Measurements from ENCODE around the gene SPAAR.
"Not testable (repeated sequence)": the region's sequence is repeated elsewhere in the genome, so short reads cannot be mapped to it uniquely, and the experiment has no call there.

Gene SPAAR

DNA sequence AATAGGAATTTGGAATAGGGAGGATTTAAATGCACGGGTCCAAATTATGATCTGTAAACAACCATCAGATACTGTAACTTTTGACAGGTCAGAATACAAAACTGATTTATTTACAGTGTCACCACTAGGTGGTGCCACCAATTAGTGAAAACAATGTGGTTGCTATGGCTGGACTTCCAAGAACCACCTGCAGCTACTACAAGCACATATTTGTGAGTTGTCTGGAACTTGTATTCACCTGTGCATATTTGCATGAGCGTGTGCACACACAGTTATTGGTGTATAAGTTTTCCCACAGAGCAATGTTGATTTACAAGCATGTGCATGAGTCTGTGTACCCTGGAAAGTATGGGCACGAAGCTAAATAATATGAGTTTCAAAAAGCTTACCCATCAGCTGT lies 6.2 kb upstream of the SPAAR start:
- no peak for DNase-seq (ENCODE audit: low read depth in 1 of 2, low spot score in 1 of 2)

DNA sequence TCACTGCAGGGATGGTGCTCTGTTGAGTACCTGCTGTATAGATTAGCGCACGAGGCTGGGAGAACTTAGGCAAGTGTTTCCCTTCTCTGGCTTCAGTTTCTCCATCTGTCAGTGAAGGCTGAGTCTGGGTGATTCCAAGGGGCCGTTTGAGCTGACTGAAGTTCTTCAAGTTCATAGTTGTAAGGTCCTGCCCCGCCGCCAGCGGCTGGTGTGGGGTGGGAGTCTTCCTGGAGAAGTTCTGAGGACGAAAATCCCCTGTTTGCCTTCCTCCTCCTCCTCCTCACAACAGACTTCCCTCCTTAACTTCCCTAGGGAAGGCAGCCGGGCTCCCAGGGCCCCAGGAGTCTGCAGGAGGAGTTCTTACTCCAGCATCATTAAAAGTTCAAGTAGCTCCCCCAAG lies 5.0 kb upstream of the SPAAR start:
- no peak for DNase-seq (ENCODE audit: low read depth in 1 of 2, low spot score in 1 of 2)

DNA sequence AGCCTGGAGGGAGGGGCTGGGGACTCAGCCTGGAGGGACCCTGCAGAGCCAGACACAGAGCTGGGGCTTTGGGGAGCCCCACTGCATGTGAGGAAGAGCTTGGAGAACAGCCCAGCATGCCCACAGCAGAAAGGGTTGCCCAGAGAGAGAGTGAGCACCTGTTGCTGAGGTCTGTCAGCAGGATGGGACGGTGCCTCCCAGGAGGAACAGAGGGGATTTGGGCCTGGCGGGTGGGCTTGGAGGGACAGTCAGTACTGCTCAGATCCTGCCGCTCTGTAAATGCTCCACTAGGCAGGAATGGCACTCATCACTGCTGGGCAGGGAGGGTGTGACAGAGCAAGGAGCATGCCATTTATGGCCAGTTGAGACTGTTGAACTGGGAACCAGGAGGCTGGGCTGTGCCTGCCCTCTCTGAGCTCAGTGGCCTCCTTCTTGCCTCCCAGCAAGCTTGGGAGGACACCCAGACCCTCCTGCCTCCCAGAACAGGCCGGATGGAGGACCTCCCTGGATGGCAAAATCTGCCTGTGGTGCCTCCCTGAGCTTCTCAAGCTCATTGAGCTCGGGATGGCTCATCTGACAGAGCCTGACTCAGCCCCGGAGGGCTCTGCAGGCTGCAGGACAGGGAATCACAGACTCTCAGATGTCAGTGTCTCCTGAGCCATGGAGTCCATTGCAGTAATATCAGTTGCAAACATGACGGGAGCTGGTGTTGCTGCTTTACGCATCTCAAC lies 4.1 kb upstream of the SPAAR start:
- no peak for DNase-seq (ENCODE audit: low read depth in 1 of 2, low spot score in 1 of 2)

DNA sequence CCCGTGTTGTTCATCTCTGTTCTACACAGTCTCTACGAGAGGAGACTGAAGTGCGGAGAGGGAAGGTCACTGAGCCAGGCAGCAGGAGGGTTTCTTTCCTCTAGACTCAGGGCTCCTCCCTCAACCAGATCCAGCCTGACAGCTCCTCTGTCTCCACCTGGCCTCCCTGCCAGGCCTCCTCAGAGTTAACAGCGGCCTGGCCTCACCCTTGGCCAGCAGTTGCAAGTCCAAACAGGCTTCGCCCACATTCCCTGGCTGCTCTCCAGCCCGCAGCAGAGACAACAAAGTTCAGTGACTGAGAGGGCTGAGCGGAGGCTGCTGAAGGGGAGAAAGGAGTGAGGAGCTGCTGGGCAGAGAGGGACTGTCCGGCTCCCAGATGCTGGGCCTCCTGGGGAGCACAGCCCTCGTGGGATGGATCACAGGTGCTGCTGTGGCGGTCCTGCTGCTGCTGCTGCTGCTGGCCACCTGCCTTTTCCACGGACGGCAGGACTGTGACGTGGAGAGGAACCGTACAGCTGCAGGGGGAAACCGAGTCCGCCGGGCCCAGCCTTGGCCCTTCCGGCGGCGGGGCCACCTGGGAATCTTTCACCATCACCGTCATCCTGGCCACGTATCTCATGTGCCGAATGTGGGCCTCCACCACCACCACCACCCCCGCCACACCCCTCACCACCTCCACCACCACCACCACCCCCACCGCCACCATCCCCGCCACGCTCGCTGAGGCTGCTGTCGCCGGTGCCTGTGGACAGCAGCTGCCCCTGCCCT lies 3.2 kb upstream of the SPAAR start, which contains the start of gene HRCT1:
Gene HRCT1, plus strand, starts transcription at position 291 of the 768 bp plus-strand sequence. Its CDS starts 86 bp downstream, at position 377.
- DNase-seq (ENCODE audit: low read depth in 1 of 2, low spot score in 1 of 2): no peak

DNA sequence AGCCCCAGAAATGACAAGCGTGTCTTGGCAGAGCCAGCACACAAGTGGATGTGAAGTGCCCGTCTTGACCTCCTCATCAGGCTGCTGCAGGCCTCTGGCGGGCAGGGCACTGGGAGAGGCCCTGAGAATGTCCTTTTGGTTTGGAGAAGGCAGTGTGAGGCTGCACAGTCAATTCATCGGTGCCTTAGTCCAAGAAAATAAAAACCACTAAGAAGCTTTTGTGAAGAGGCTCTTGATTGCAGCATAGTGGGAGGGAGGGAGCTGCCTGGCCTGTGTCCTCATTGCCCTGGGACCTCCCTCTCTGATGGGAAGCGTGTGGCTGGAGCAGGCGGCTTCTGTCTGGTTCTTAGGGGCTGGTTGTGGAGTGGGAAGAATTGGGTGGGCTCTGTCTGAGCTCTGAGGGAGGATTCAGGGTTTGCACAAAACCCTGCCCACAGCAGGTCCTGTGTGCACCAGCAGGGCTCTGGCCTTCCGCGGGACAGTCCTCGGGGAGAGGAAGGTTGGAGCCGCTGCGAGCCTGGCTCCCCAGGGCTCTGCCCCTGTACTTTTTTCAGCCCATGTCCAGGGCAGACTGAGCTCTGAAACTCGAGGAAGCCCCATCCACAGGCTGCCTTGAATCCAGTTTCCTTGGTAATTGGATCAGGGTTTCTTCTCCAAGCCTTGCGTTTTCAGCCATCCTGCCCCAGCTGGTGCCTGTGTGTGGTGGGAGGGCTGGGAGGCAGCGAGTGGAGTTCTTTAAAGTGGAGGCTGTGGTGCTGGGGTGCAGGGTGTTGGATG lies 2.2 kb upstream of the SPAAR start:
- no peak for DNase-seq (ENCODE audit: low read depth in 1 of 2, low spot score in 1 of 2)

DNA sequence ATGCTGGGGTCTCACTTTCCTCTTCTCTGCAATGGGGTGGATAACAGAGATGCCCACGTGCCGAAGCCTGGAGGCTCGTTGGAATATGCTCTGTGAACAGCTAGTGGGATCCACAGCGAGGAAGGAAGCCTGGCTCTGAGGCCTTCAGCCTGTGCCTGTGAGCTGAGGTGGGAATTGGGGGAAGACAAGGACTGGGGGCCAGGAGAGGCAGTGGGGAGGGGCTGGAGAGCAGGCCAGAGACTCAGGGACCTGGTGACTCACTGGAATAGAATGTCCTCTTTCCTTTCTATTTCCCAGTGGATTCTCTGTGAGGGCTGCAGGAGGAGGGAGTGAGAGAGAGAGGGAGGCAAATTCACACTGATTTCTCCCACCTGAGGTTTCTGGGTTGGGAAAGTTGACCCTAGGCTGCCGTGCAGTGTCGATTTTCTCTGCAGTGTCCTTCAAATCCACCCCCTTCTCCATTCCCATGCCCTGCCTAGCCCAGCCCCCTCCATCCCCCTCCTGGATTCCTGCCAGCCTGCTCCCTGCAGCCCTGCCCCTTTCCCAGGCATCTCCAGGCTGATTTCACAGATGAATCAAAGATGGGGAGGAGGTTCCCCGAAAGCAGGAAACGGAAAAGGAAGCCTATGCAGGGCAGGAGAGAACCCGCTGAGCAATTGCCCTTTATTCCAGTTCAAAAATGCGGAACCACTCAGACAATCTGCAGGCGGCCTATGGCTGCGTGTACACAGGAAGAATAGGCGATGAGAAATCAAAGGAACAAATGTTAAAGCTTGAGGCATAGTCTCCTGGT lies 1.4 kb upstream of the SPAAR start:
- no peak for DNase-seq (ENCODE audit: low read depth in 1 of 2, low spot score in 1 of 2)

DNA sequence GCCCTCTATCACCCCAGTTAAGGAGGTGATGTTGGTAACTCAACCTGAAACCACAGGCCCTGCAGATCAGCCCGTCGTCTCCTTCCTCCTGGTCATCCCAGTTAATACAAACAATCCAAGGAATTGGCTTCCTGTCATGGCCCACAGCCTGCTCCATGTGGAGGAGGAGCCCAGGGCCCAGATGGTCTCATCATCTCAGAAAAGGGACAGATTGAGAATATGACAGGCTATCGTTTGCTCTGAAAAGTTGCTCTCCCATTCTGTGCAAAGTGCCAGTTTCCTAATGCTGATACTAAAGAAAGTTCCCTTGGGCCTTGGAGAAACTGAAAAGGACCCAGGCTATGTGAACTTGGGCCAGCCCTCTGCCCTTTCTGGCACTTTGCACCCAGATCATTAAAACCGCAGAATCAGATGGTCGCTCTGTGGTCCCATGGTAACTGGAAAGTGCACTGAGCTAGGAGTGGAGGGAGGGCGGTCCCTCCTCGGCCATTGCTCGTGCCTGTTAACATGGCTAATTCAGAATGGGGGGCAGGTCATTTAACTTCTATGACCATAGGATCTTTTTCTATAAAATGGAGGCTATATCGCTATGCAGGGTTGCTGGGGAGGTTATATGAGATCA lies 675 bp upstream of the SPAAR start:
- no peak for DNase-seq (ENCODE audit: low read depth in 1 of 2, low spot score in 1 of 2)

DNA sequence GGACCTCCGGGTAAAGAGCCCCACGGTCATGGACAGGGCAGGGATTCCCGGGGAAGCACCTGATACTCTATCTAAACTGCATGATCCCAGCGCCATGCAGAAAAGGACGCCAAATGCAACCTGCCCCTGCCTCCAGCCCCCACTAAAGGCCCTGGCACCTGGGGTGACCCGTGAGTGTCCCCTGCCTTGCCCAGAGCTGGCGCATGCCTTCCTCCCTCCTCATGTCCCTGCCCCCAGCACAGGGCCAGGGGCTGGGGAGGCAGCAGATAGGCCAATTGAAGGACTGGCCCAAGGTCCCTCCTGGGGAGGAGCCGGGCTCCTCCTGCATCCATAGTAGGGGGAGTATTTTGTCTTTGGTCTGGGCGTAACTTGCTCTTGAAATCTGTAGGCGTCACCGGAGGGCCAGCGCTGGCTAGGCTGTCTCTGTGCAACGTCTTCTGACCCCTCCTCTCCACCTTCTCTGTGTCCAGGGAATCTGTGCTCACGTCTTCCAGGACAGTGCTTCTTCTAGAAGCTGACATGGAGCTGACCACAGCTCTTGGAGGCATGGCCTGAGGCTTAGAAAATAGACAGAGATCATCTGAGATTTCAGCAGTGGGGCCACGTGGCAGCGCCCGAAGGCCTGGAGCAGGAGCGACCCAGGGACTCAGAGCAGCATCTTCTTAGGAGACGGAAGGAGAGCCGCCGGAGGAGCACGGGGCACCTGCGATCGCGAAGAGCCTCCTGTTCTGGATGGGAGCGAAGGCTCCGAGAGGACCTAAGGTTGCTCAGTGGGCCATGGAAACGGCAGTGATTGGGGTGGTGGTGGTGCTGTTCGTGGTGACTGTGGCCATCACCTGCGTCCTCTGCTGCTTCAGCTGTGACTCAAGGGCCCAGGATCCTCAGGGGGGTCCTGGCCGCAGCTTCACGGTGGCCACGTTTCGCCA lies 660 bp downstream of the SPAAR start:
- no peak for DNase-seq (ENCODE audit: low read depth in 1 of 2, low spot score in 1 of 2)

DNA sequence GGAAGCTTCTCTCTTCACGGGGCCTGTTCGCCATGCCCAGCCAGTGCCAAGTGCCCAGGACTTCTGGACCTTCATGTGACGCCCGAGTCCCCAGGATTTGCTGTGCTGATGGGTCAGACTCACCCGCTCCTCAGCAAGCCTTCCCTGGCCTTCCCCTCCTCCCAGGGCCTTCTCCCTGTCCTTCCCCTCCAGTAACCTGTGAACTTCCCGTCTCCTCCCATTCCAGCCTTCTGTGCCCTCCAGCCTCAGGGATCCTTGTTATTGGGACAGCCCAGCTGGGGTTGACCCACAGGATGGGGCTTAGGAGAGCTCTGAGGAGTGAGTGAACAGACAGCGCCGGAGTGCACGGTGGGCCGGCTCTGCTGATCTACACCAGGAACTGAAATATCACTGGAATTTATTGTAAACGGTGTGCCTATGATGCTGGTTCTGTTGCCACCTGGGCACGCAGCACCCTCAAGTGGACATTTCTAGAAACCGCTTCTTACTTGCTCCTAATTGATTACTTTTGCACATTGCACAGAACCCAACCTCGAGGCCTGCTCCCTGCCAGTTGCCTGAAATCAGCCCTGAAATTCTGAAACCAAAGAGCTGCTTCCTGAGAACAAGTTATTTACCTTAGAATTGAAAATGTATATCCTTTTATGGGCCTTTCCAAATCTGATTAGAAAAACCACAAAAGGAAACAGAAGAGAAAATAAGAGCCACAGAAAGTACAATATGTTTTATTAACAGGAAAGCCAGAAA lies 1.5 kb downstream of the SPAAR start:
- no peak for DNase-seq (ENCODE audit: low read depth in 1 of 2, low spot score in 1 of 2)

DNA sequence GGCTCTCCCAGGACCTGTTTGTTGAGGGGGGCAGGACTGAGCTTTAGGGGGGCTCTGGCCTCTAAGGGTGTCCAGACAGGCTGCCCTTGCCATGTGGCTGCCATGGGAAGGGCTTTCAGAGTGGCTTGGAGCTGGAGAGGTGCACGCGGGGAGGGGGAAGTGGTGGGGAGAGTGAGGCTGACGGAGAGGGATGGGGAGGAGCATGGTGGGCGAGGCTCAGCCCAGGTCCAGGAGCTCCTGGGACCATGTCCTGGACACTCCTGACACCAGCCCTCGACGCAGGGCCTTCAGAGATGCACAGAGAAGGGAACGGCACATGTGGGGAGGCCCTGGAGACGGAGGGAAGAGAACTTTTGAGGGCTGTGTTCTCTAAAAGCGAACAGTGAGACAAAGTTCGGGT lies 2.4 kb downstream of the SPAAR start:
- no peak for DNase-seq (ENCODE audit: low read depth in 1 of 2, low spot score in 1 of 2)

DNA sequence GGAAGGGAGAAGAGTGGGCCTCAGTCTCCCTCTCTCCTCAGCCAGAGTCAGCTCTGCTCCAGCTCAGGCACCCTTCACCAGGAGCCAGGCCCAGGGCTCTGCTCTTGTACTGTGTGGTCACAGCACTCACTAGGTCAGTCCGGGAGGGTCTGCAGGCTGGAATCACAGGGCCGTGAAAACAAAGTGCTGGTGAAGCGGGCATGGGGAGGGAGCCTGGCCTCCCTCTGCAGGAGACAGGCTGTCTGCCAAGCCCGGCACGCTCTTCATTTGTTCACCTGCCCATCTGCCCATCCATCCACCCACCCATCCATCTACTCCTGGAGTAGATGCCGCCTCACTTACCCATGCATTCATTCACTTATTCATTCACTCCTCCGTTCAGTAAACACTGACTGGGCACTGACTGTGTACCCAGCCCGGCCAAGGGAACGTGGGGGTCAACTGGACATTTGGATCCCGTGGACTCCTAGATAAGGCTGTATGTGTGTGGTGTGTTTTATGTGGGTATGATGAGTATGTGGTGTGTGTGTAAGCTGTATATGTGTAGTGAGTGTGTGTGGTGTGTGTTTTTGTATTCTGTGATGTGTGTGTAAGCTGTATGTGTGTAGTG lies 3.6 kb downstream of the SPAAR start:
- DNase-seq (ENCODE audit: low read depth in 1 of 2, low spot score in 1 of 2): no peak

DNA sequence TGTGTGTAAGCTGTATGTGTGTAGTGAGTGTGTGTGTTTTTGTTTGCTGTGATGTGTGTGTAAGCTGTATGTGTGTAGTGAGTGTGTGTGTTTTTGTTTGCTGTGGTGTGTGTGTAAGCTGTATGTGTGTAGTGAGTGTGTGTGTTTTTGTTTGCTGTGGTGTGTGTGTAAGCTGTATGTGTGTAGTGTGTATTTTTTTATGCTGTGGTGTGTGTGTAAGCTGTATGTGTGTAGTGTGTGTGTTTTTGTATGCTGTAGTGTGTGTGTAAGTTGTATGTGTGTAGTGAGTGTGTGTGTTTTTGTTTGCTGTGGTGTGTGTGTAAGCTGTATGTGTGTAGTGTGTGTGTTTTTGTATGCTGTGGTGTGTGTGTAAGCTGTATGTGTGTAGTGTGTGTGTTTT lies 4.1 kb downstream of the SPAAR start:
- not testable (repeated sequence) for DNase-seq (ENCODE audit: low read depth in 1 of 2, low spot score in 1 of 2)

DNA sequence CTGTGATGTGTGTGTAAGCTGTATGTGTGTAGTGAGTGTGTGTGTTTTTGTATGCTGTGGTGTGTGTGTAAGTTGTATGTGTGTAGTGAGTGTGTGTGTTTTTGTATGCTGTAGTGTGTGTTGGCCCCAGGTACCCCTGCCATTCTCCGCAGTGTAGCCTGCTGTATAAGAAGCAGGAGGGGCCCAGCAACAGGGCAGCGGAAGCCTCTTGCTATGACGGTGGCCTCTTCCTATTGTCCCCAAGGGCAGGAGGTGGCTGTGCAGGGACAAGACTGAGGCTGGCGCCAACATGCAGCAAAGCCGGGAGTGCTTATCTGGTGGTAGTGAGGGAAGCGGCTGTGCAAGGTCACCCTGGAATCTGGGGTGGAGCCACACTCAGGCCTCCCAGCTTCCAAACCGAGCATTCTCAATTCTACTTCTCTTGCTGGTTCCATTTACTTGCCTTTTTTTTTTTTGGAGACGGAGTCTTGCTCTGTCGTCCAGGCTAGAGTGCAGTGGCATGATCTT lies 5.1 kb downstream of the SPAAR start:
- no peak for DNase-seq (ENCODE audit: low read depth in 1 of 2, low spot score in 1 of 2)

DNA sequence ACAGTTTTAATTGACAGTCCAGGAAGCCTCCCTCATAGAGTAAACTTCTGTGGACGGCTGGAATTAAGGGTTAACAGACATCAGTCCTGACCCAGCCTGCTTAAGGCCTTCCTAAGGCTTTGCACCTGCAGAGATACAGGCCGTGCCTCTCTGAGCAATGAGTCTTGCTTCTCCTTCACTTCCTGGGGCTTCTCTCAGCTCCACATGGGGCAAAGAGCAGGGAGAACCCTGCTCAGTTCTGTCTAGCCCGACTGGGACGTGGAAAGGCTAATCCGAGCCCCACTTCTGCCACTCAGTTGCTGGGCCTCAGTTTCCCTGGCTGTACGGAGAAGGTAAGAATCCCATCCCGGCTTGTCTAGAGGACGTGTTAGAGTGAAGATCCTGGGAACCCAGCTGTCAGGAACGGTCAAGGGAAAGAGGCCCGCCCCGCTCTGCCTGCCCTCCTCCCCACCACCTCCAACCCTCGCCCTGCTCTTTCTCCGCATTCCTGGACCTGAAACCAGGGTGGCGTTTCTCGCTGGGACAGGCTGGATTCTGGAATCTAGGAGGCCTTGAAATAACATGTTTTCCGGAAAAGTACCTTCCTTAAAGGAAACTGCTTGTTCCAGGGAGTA lies 6.5 kb downstream of the SPAAR start:
- DNase-seq (ENCODE audit: low read depth in 1 of 2, low spot score in 1 of 2): no peak

DNA sequence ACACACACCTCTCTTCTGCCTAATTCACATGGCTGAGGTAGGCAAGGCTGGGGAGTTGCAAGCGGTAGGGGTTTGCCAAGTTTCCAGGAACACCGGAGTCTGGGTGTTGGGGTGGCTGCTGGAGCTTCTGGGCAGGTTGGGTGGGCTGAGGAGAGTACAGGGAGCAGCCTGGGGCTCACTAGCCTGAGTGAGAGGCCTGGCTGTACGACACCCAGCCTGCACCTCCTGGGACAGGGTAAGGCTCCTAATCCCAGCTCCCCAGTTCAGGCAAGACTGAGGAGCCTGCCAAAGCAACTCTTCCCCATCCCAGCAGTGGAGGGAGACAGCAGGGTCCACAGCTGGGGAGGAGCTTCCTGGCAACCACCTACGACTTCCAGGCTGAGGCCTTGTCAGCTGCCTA lies 8.0 kb downstream of the SPAAR start:
- no peak for DNase-seq (ENCODE audit: low read depth in 1 of 2, low spot score in 1 of 2)

DNA sequence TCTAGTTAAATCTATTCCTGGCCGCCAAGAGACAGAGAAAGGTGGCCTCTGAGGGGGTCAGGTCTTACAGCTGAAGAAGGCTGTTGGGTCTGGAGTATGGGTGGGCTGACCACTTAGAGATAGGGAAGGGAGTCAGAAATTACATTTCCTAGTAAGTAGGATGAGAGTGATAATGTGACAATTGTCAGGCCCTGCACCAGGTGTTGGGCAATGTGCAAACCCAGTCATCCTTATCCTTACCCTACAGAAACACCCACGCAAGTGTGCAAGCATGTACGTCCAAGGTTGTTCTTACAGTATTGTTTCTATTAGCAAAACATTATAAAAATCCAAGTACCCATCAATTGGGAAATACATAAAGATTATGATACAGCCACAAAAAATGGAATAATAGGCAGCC lies 9.5 kb downstream of the SPAAR start:
- DNase-seq (ENCODE audit: low read depth in 1 of 2, low spot score in 1 of 2): no peak

DNA sequence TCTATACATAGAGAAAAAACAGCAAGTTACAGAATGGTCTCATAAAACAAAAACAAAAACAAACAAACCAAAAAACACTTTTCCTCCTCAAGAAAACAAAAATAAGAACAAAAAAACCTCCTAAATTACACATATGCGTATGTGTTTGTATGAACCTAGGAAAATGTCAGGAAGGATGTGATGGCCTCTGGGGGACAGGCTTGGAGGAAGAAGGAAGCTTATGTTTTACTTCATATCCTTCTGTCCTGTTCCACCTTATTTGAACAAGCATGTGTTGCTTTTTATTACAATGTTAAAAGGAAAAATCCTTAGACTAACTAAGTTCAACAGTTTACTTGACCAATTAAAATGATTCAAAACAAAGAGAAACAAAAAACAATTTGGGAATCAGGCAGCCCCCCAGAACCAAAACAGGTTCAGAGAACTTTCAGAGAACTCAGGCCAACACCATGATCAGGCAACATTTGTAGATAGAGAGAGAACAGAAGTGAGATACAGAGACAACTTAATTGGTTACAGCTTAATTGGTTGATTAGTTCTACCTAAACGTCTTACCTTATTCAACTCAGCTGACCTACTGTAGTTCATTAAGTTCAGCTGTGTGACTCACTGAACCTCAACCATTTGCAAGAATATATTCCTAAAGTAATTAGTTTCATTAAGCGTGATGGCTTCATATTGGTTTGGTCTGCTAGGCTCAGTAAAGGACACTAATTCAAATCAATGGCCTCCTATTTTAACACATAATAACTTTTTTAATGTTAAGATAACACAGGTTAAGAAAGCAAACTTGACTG lies 10.1 kb downstream of the SPAAR start:
- no peak for DNase-seq (ENCODE audit: low read depth in 1 of 2, low spot score in 1 of 2)

Measured in activated T-helper 1 cell treated with anti-CD3 and anti-CD28 coated beads, Interleukin-2, amount 50 U/mL, for 16 hours (primary cell).